ENCODE data around the gene BAIAP2.

BAIAP2 gene

DNA sequence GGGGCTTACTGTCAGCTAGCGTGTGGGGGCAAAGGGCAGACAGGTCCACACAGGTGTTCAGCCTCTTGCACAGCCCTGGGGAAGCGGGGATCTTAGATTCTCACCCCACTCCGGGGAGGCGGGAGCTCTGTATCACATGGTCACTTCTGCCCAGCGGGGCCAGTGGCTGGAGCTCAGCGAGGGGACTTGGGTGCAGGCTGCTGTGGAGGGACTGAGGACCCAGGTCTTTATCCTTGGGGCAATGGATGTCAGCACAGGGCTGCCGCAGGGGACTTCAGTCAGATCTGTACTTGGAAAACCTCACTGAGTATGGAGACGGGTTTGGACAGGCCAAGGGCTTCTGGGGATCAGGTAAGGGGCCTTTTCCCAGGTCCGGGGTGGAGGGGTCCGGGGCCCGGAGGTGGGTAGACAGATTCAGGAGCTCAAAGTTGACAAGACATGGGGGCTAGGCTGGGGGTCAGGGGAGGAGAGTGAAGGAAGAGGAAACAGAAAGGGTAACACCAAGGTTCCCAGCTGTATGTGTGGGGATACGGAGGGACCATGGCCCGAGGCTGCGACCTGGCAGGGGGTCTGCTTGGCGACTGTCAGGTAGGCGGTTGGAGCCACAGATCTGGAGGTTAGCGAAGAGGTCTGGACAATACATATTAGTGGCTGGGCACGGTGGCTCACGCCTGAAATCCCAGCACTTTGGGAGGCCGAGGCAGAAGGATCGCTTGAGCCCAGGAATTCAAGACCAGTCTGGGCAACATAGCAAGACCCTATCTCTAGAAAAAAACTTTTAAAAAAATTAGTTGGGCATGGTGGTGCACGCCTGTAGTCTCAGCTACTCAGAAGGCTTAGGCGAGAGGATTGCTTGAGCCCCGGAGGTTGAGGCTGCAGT is 15.1 kb upstream of the BAIAP2 start:
- DNase-seq (ENCODE audit: low read depth): no peak
- H3K4me3 ChIP-seq (ENCODE audit: low read depth, low read length): no peak overlapping the region
- TF ChIP-seq, protein P1, sequence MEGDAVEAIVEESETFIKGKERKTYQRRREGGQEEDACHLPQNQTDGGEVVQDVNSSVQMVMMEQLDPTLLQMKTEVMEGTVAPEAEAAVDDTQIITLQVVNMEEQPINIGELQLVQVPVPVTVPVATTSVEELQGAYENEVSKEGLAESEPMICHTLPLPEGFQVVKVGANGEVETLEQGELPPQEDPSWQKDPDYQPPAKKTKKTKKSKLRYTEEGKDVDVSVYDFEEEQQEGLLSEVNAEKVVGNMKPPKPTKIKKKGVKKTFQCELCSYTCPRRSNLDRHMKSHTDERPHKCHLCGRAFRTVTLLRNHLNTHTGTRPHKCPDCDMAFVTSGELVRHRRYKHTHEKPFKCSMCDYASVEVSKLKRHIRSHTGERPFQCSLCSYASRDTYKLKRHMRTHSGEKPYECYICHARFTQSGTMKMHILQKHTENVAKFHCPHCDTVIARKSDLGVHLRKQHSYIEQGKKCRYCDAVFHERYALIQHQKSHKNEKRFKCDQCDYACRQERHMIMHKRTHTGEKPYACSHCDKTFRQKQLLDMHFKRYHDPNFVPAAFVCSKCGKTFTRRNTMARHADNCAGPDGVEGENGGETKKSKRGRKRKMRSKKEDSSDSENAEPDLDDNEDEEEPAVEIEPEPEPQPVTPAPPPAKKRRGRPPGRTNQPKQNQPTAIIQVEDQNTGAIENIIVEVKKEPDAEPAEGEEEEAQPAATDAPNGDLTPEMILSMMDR (IDR thresholded peaks at IDR 0.05; ENCODE audit: control insufficient read depth, extremely low read depth, insufficient read depth): no peak

DNA sequence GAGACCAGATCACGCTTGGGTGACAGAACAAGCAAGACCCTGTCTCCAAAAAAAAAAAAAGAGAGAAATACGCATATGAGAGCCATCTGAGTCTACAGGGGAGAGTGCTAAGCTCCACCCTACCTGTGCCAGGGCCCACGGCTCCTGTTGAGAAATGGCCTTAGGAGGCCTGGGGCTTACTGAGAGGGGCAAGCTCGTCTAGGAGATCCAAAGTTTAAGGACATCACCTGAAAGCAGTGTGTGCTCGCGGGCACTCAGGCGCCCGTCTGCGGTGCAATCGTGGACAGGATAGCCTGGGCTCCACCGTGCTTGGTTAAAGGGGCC is 14.5 kb upstream of the BAIAP2 start:
- no peak overlapping the region for H3K4me3 ChIP-seq (ENCODE audit: low read depth, low read length)
- no peak for DNase-seq (ENCODE audit: low read depth)
- TF ChIP-seq, protein P1 (IDR thresholded peaks at IDR 0.05; ENCODE audit: control insufficient read depth, extremely low read depth, insufficient read depth): no peak

DNA sequence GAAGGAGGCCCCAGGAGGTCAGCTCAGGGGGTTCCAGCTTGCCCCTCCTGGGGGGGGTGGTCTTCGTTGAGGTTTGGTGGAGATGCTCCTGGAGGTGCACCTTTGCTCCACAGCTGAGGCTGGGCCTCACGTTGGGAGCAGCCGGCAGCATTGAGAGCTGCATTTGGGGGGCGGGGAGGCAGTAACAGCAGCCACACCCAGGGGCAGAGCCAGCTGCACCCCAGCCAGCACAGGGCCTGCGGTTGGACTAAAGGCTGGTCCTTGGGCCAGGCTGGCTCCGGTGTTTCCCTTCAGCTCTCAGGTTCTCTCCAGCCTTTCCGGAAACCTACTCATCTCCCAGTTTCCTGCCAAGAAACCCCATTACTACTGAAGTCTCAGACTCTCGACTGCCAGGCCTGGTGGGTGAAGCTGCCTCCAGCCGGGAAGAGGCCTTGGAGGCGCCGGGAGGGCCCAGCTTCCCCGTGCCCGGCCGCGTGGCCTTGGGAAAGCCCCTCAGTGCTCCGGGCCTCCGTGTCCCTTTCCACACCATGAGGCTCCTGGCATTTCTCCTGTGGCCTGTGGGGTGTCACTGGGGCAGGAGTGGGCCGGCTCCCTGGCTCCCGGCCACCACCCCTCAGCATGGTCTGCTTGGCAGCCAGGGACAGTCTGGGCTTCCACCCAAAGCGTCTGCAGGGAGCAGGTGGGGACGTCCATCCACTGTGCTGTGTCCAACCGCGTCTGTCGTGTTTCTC is 14.0 kb upstream of the BAIAP2 start:
- DNase-seq (ENCODE audit: low read depth): no peak
- TF ChIP-seq, protein P1 (IDR thresholded peaks at IDR 0.05; ENCODE audit: control insufficient read depth, extremely low read depth, insufficient read depth): no peak
- no peak overlapping the region for H3K4me3 ChIP-seq (ENCODE audit: low read depth, low read length)

DNA sequence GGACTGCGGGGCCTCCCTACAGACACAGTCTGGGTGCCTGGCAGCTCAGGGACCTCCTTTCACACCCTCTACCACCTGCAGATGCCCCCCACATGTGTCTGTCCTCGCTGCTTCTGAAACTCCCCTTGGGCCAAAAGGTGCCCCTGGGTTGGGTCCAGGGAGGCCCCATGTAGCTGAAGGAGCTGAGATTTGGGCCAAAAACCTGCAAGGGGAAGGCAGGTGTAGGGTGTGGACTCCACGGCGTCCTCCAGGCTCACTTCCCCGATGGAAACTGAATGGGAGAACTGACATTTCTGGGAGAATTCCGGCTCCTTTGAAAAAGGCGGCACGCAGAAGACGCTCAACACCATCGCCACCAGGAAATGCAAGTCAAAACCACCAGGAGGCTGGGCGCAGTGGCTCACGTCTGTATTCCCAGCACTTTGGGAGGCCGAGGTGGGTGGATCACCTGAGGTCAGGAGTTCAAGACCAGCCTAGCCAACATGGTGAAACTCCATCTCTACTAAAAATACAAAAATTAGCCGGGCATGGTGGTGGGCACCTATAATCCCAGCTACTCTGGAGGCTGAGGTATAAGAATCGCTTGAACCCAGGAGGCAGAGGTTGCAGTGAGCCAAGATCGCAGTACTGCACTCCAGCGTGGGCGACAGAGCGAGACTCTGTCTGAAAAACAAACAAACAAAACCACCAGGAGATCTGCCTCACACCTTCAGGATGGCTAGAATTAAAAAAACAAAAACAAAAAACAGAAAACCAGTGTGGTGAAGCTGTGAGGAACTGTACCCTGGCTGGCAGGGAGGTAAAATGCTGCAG is 13.2 kb upstream of the BAIAP2 start:
- H3K4me3 ChIP-seq (ENCODE audit: low read depth, low read length): no peak overlapping the region
- no peak for DNase-seq (ENCODE audit: low read depth)
- TF ChIP-seq, protein P1 (IDR thresholded peaks at IDR 0.05; ENCODE audit: control insufficient read depth, extremely low read depth, insufficient read depth): no peak

DNA sequence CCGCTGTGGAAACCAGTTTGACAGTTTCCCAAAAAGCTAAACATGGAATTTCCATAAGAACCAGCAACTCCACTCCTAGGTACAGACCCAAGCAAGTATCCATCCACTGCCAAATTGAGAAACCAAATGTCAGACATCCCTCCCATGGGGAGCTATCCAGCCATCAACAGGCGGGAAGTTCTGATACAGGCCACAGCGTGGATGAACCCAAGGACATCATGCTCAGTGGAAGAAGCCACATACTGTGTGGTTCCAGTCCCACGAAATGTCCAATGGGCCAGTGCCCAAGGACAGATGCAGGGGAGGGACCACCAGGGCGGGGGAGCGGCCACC is 12.6 kb upstream of the BAIAP2 start:
- DNase-seq (ENCODE audit: low read depth): no peak

DNA sequence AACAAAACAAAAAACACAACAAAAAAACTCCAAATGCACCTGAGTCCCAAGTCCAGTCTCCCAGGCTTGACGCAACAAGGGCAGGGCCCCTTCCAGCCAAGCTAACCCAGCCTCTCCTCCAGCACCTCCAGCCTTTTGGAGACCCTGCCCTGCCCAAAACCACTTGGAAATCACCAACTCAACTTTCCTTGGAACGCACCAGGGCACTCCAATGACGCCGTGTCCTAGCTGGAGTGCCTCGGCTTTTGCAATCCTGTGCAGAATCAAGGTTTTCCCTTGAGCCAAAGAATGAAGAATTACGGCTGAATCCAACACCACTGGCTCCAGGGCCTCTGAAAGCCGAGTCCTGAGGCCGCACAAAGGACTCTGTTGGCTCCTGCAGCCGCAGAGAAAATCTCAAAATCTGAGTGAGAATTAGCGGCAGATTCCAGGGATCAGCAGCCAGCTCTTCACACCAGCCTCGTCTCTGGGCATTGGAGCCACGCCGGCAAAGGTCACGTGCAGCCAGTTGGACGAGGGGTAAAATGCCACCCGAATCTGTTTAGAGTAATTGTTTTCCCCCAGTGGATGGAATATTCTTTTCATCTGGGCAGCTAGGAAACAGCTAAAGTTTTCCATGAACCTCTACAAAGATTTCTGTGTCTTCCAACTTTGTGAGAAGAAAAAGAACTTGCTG is 9.7 kb upstream of the BAIAP2 start:
- TF ChIP-seq, protein P1 (IDR thresholded peaks at IDR 0.05; ENCODE audit: control insufficient read depth, extremely low read depth, insufficient read depth): no peak
- DNase-seq (ENCODE audit: low read depth): no peak
- no peak overlapping the region for H3K4me3 ChIP-seq (ENCODE audit: low read depth, low read length)

More for the DNA sequence above, 12.6 kb upstream of the BAIAP2 start:
- no peak overlapping the region for H3K4me3 ChIP-seq (ENCODE audit: low read depth, low read length)
- TF ChIP-seq, protein P1 (IDR thresholded peaks at IDR 0.05; ENCODE audit: control insufficient read depth, extremely low read depth, insufficient read depth): no peak

All from LNCaP clone FGC (cell line).